ENCODE data around the gene THEM4.

DNA sequence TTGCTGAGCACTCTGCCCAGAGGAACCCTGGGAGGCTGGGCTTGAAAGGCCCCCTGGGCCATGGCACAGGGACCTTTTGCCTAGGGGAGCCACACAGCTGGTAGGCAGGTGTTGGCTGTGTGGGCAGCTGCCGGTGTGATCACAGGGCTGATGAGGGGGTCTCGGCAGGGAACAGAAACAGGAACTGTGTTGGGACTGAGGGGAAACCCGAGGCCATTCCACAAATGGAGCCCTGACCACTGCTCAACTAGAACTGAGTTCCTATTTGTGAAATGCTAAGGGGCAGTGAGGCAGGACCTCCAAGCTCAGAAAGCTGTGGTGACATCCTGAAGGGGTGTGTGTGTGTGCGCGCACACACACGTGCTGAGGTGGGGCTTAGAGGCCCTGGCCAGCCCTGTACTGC, 49.4 kb downstream of the THEM4 start:
- TF ChIP-seq POLR2A (IDR thresholded peaks at IDR 0.05), result no peak
- no peak for TF ChIP-seq CTCF (IDR thresholded peaks at IDR 0.05)

All from Peyer's patch (tissue), 4 donors.